Measurements from ENCODE around the gene CCNQ.

The CCNQ gene

DNA sequence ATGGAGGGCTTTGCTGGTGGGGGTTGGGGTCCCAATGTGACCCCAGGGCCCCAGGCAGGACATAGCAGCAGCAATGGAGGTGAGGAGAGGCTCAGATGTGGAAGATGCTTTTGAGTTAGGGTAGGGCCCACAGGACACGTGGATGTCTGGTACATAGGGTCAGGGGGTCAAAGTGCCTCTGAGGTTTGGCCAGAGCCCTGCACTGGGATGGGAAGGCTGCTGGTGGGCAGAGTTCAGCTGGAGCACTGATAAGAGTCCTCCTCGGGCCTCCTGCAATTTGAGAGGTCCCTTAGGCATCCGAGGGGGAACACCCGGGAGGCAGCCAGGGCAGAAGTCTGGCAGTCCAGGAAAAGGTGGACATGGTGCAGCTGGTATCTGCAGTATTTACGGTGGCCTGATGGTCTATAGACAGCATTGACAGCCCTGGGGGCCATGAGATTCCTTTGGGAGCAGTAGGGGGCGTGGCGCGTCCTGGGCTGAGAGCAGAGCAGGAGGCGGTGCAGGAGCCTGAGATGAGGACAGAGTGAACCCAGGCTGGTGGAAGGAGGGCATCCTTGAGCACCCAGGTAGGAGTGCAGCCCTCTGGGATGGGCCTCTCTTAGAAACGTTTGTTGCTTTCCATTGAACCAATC lies 22.6 kb downstream of the CCNQ start:
- no peak for DNase-seq (ENCODE audit: low read depth)

DNA sequence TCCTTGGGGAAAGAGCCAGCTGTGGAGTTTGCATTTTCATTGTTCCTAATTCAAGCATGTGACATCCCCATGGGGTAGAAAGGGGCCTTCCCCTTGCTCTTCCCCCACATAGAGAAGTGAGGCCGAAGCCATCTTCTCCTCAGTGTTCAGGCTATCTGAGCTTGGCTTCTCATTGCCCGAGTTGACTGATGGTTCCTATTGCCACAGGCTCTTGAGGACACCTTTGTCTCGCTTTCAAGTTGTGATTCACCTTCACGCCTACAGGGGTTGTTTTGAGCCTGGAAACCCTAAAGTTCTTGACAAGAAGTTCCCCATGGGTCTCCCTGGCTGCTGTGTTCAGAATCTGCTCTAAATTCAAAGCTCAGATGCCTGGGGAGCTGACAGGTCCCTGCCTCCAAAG lies 25.0 kb downstream of the CCNQ start:
- DNase-seq (ENCODE audit: low read depth), result no peak

- no peak for DNase-seq (ENCODE audit: low read depth)
Measured at GRCh38 chrX:153572601-153573000, 26.3 kb downstream of the CCNQ start.

DNA sequence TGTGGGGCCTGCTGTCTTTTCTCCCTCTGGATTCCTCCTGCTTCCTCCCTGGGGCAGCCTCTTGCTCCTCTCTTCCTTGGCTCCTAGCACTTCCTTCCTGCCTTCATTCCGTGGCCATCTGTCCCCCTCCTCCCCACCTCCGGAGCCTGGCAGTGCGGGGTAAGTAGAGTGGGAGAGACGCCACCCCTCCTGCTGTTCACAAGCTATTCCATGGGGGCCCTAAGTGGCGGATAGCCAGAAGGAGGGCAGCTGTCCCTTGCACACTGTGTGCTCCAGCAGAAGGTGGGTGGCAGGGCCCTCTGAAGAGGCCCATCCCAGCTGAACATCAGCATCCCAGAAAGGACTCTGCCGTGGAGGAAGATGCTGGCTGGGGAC lies 27.4 kb downstream of the CCNQ start:
- no peak for DNase-seq (ENCODE audit: low read depth)

DNA sequence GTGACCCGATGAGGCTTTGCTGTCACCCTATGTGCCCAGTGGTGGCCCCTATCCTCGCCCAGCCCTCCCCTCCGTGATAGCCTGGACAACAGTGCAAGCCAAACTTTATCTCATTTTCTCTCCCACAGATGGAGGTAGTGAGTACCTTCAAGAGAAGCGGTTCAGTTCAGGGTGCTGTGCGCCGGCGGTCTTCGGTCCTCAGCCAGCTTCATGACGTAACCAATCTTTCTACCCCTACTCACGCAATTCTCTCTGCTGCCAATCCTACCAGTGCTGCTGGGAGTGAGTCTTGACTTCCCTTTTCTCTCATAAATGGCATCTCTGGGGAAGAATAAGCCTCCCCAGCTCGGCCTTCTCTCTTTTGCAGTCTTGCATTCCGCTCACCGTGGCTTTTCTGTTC lies 29.5 kb downstream of the CCNQ start:
- DNase-seq (ENCODE audit: low read depth), result no peak

DNA sequence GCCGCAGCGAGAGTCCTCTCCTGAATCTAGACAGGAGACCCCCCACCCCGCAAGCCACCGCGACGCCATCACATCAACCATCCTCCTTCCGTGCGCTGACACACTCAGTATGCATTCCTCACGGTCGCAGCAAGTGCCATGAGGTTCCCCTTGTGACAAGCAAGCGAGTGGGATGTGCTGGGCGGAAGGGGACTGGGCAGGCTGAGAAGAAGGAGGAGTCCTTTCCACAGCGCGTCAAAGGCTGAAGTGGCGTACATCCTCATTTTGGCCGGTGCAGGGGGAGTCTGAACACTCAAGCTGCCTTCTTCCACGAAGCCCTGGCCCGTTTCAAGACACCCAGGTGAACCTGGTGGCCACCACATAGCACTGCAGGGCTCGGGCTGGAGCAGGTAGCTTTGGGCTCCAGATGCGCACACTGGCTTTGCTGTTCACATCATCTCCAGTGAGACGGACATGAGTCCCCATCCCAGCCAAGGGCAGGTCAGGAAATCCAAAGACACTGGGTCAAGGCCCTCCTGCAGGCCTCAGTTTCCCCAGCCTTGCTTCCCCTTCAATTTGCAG lies 30.4 kb downstream of the CCNQ start:
- no peak for DNase-seq (ENCODE audit: low read depth)

DNA sequence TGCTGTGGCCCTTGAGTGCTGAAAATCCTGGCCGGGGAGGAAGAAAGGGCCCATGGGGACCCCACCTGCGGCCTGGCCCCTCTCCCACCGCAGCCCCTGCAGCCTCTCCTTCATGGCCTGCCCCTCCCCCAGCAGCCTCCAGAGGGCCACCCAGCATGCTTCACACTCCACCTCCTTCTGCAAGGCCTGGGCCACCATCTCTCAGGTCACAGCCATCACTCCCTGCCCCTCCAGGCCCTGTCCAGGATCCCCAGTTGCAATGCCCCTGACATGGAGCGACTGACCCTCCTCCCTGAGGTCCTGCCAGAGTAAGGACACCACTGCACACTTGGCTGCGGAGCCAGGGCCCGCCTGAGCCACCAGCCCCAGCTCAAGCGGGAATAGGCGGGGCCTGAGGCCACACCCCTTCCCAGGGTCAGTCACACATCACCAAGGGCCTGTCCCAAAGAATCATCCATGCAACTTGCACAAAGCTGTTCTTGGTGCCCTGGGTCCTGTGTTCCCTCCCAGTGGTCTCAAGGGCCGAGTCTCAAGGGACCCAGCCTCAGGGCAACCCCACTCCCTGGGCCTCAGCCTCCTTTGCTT lies 32.9 kb downstream of the CCNQ start:
- DNase-seq (ENCODE audit: low read depth), result no peak

DNA sequence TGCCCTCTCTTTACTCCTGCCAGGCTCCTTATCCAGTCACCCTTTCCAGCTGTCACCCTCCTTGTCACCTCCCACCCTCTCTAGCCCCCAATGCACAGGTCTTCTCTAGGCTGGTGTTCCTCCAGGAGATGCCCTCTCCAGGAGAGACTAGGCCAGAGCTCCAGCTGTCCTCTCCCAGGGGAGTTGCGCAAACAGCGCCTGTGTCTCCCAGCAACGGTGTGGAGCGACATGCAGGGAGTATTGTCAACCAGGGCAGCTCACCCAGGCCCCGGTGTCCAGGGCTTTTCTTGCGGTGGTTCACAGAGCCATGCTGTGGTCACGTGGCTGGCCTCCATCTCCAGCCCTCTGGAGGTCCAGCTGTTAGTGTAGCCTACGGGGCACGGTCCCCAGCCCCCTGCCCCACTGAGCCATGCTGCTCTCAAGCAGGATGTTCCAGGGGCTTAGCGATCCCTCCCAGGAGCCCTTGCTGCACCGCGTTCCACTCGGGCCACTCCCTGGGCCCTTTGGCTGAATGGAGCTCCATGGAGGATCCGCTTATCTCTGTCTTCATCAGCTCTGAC lies 34.8 kb downstream of the CCNQ start:
- DNase-seq (ENCODE audit: low read depth), result no peak

- DNase-seq (ENCODE audit: low read depth), result no peak
Measured at GRCh38 chrX:153562546-153562945, 36.4 kb downstream of the CCNQ start.

DNA sequence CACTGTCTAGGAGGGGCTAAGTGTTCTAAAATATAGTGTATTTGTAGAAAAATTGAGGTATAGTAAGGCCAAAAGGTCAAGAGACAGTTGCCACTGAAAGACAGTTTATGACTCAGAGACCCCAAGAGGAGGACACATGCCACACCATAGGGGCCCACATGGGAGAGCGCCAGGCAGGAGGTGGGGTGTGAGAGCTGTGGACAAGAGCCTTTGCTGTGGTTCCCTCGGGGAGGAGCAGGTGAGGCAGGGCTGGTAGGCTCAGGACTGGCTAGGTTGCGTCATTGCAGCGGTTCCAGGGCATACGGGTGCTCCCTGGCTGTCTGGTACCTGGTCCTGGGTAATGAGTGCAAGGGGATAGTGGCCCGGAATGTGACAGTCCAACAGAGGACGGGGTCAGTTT lies 37.6 kb downstream of the CCNQ start:
- DNase-seq (ENCODE audit: low read depth), result no peak

DNA sequence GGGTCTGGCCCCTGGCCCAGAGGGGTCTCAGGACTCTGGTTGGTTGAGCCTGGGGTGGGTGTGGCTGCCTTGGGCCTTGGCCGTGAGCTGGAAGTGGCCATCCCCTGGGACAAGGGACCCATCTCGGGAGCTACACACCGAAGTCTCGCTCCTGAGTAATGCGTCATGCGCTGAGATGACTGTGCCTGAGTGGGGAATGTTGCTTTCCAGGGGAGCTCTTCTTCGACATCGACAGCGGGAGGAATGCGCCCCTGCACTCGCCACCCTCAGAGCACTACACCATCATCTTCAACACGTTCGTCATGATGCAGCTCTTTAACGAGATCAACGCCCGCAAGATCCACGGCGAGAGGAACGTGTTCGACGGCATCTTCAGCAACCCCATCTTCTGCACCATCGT lies 38.5 kb downstream of the CCNQ start:
- DNase-seq (ENCODE audit: low read depth), result no peak

- no peak for DNase-seq (ENCODE audit: low read depth)
Measured at GRCh38 chrX:153560000-153560399, 38.9 kb downstream of the CCNQ start.

GRCh38 chrX:153557618-153558355 lies 41.2 kb downstream of the CCNQ start:
- no peak for DNase-seq (ENCODE audit: low read depth)

DNA sequence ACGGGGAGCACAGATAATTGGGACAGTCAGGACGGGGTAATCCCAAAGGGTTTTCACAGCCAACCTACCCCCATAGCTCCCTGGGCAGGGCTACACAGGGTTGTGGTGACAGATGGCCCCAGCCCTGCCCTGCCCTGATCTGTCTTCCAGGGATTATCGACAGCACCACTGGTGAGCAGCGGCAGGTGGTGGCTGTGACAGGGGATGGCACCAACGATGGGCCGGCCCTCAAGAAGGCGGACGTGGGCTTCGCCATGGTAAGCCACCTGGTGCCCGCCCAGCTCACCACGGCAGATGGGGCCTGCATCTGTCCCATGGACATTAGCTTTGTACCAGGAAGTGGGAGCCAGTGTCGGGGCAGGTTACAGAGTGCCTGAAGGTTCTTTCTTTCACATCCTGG lies 42.2 kb downstream of the CCNQ start:
- DNase-seq (ENCODE audit: low read depth), result no peak

DNA sequence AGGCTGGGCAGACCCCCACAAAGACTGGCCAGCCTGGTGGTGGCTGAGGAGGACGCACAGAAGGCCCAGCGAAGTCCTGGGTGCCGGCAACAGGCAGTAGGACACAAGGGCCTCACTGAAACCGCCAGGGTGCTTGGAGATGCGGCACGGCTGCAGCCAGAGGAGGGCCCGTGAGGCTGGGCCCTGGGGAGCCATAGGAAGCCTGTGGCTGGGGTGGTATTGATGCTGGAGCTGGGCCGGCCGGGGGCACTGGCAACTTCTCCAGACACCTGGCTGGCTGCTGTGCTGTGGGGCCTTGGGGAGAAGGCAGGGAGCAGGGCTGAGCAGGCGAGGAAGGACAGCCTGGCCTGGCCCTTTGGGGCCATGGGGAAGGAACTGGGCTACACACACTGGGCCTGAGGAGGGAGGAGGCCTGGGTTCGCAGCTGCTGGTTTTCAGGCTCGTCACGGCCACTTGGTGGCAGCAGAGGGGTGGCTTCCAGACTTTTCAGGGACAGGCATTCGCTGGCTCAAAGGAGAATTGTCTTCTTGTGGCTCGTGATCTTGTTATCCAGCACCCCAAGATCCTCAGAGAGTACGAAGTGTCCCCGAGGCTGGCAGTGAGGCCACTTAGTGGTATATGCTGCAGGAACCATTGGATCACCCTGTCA lies 44.3 kb downstream of the CCNQ start:
- peak; percentile 17 for DNase-seq (ENCODE audit: low read depth)

- DNase-seq (ENCODE audit: low read depth), result no peak
Measured at GRCh38 chrX:153551135-153551534, 47.8 kb downstream of the CCNQ start.

DNA sequence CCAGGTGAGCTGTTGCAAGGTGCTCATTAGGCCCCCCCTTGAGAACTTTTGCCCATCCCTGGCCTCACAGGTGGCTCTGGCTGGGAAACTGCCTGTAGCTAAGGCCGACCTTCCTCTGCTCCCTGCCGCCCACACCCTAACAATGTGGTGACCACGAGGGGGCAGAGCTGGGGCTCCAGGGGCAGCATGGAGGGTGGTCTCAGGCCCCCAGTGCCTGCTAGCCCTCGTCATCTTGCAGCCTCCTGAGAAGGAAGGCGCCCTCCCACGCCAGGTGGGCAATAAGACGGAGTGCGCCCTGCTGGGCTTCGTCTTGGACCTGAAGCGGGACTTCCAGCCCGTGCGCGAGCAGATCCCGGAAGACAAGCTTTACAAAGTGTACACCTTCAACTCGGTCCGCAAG lies 49.1 kb downstream of the CCNQ start:
- DNase-seq (ENCODE audit: low read depth), result no peak

- no peak for DNase-seq (ENCODE audit: low read depth)
Measured at GRCh38 chrX:153549231-153549630, 49.7 kb downstream of the CCNQ start.

DNA sequence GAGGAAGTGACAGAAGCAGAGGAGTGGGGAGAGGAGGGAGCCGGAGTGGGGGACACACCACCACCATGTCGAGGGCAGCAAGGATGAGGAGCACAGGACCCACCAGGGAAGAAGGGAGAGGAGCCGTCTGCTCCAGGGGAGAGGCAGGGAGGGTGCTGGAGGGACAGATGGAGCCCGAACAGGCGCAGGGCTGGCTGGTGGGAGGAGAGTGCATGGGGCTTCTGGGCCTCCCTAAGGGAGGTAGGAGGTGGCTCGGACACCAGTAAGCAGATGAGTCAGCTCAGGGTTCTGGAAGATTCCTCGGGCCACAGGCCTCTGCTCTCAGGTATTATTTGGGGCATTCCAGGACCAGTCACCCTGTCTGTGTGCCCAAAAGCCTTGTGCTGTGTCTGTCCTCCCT lies 51.7 kb downstream of the CCNQ start:
- DNase-seq (ENCODE audit: low read depth), result no peak

- DNase-seq (ENCODE audit: low read depth), result no peak
Measured at GRCh38 chrX:153546386-153546785, 52.6 kb downstream of the CCNQ start.

DNA sequence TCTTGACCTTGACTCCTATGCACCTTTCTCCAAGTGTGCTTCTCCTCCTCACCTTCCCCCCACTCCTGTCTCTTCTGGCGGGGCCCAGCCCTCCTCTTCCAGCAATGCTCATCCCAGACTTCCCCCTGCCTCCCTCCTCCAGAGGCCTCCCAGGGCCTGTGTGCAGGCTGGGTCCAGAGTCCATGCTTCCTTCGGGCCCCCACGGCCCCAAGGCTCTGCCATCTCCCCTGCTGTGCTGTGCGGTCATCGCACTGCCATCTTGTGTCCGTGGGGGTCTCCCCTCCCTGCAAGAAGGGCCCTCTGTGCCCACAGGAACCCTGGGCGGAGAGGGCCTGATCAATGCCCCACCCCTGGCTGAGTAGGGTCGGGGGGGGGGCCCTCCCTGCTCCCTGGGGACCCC lies 54.2 kb downstream of the CCNQ start:
- no peak for DNase-seq (ENCODE audit: low read depth)

GRCh38 chrX:153539979-153540358 lies 59.0 kb downstream of the CCNQ start:
- no peak for DNase-seq (ENCODE audit: low read depth)
